ENCODE results near the gene LAMTOR4.
"Not testable (repeated sequence)": the region's sequence is repeated elsewhere in the genome, so short reads cannot be mapped to it uniquely, and the experiment has no call there.

Gene LAMTOR4

GRCh38 chr7:100189061-100189460, 40.3 kb downstream of the LAMTOR4 start:
- Mint-ChIP-seq H3K4me3 (no peak overlapping the region), H3K27ac (ENCODE audit: low read depth) (no peak overlapping the region), H3K27me3 (no peaks in the 10 kb centered on the region)

DNA sequence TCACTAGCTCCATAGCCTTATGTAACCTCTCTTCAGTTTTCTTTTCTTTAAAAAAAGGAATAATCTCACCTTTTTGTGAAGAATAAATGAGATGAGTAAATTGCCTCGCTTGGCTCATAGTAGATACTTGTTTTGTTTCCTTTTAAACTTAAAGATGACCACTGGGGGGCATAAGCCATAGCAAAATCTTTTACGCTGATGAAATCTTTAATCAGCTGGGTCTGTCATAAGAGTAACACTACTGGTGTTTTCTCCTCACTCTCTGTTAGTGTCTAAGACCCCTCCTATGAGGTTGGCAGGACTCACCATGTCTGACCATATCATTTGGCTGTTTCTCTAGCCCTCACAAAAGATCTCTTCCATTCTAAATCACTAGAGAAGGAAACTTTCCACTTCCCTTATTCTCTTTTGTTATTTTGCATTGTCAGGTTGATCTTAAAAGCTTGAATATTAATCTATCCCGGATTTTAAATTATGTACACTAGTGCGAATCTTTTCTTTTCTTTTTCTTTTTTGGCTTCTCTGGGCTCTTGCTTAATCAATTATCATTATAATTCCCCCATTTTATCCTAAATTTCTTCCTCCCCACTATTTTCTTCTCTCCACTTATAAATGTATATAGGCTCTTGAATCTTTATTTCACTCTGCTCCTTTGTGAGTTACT, 41.5 kb downstream of the LAMTOR4 start:
- Mint-ChIP-seq H3K27me3 (no peaks in the 10 kb centered on the region), H3K27ac (ENCODE audit: low read depth) (peak overlapping the region; percentile 65), H3K4me3 (no peak overlapping the region), H3K4me1 (peaks cover 9% of the 10 kb centered on the region), H3K9me3 (no peaks in the 10 kb centered on the region), H3K36me3 (ENCODE audit: insufficient read depth) (no peaks in the 10 kb centered on the region)
- peak; percentile 64 for ATAC-seq (replicated peaks; ENCODE audit: extremely low read depth, poor library complexity, severe bottlenecking)
- no peak for DNase-seq (ENCODE audit: low spot score in 2 of 2)

More at GRCh38 chr7:100189061-100189460, 40.3 kb downstream of the LAMTOR4 start:
- ATAC-seq (replicated peaks; ENCODE audit: extremely low read depth, poor library complexity, severe bottlenecking) (no peak), DNase-seq (ENCODE audit: low spot score in 2 of 2) (no peak)
- Mint-ChIP-seq H3K36me3 (ENCODE audit: insufficient read depth) (no peaks in the 10 kb centered on the region), H3K4me1 (peaks cover 9% of the 10 kb centered on the region), H3K9me3 (no peaks in the 10 kb centered on the region)

GRCh38 chr7:100191775-100192174, 43.1 kb downstream of the LAMTOR4 start:
- no peak for DNase-seq (ENCODE audit: low spot score in 2 of 2)
- ATAC-seq (replicated peaks; ENCODE audit: extremely low read depth, poor library complexity, severe bottlenecking): no peak
- Mint-ChIP-seq H3K27ac (ENCODE audit: low read depth) (no peak overlapping the region), H3K4me1 (peaks cover 9% of the 10 kb centered on the region), H3K9me3 (no peaks in the 10 kb centered on the region), H3K36me3 (ENCODE audit: insufficient read depth) (no peaks in the 10 kb centered on the region), H3K27me3 (no peaks in the 10 kb centered on the region), H3K4me3 (no peak overlapping the region)

- not testable (repeated sequence) for H3K27ac Mint-ChIP-seq (ENCODE audit: low read depth); H3K4me1 Mint-ChIP-seq; H3K9me3 Mint-ChIP-seq; H3K4me3 Mint-ChIP-seq; DNase-seq (ENCODE audit: low spot score in 2 of 2); H3K27me3 Mint-ChIP-seq; H3K36me3 Mint-ChIP-seq (ENCODE audit: insufficient read depth); ATAC-seq (replicated peaks; ENCODE audit: extremely low read depth, poor library complexity, severe bottlenecking)
These were observed 43.7 kb downstream of the LAMTOR4 start for GRCh38 chr7:100192281-100192862.

DNA sequence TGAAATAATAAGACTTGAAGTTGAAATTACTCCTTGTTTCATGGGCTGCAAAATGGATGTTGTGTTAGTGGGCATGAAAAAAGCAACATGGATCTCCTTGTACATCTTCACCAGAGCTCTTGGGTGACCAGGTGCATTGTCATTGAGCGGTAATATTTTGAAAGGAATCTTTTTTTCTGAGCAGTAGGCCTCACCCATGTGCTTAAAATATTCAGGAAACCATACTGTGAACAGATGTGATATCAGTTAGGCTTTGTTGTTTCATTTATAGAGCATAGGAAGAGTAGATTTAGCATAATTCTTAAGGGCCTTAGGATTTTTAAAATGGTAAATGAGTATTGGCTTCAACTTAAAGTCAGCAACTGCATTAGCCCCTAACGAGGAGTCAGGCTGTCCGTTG, 44.3 kb downstream of the LAMTOR4 start:
- DNase-seq (ENCODE audit: low spot score in 2 of 2) (no peak), ATAC-seq (replicated peaks; ENCODE audit: extremely low read depth, poor library complexity, severe bottlenecking) (no peak)
- H3K27me3 Mint-ChIP-seq: no peaks in the 10 kb centered on the region
- no peaks in the 10 kb centered on the region for H3K9me3 Mint-ChIP-seq
- no peaks in the 10 kb centered on the region for H3K36me3 Mint-ChIP-seq (ENCODE audit: insufficient read depth)
- no peak overlapping the region for H3K4me3 Mint-ChIP-seq
- H3K27ac Mint-ChIP-seq (ENCODE audit: low read depth): no peak overlapping the region
- H3K4me1 Mint-ChIP-seq: peaks cover 9% of the 10 kb centered on the region

DNA sequence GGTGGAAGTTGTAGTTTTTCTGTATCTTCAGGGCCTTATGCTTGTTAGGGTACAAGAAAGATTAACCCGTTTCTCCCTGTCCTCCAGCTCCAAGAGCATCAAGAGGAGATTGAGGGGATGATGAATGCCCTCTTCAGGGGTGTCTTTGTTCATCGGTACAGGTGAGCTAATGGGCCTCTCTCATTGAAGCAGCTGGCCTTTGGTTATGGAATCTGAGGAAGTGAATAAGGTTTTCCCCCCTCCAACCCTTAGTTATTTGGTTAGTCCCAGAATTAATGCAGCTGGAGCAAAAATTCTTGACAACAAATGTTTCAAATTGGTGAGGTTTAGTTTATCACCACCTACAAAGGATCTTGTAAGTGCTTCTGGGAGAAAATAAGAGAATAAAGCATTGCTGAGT, 46.5 kb downstream of the LAMTOR4 start:
- H3K4me3 Mint-ChIP-seq: no peak overlapping the region
- H3K27me3 Mint-ChIP-seq: peaks cover 12% of the 10 kb centered on the region
- no peak overlapping the region for H3K27ac Mint-ChIP-seq (ENCODE audit: low read depth)
- H3K9me3 Mint-ChIP-seq: no peaks in the 10 kb centered on the region
- no peak for ATAC-seq (replicated peaks; ENCODE audit: extremely low read depth, poor library complexity, severe bottlenecking)
- peaks cover 5% of the 10 kb centered on the region for H3K4me1 Mint-ChIP-seq
- peaks cover 1% of the 10 kb centered on the region for H3K36me3 Mint-ChIP-seq (ENCODE audit: insufficient read depth)
- DNase-seq (ENCODE audit: low spot score in 2 of 2): no peak

DNA sequence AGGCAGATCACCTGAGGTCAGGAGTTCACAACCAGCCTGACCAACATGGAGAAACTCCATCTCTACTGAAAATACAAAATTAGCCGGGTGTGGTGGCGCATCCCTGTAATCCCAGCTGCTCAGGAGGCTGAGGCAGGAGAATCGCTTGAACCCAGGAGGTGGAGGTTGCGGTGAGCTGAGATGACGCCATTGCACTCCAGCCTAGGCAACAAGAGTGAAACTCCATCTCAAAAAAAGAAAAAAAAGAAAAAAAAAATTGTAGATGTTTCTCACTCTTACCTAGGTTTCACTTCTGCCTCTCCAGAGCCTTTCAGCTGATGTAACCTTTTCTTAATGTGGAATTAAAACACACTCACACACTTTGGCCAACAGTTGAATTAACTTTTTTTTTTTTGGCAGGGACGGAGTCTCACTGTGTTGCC, 47.2 kb downstream of the LAMTOR4 start:
- H3K4me1 Mint-ChIP-seq; ATAC-seq (replicated peaks; ENCODE audit: extremely low read depth, poor library complexity, severe bottlenecking); H3K4me3 Mint-ChIP-seq; H3K9me3 Mint-ChIP-seq; DNase-seq (ENCODE audit: low spot score in 2 of 2); H3K27ac Mint-ChIP-seq (ENCODE audit: low read depth); H3K36me3 Mint-ChIP-seq (ENCODE audit: insufficient read depth): not testable (repeated sequence)
- H3K27me3 Mint-ChIP-seq: peaks cover 12% of the 10 kb centered on the region

DNA sequence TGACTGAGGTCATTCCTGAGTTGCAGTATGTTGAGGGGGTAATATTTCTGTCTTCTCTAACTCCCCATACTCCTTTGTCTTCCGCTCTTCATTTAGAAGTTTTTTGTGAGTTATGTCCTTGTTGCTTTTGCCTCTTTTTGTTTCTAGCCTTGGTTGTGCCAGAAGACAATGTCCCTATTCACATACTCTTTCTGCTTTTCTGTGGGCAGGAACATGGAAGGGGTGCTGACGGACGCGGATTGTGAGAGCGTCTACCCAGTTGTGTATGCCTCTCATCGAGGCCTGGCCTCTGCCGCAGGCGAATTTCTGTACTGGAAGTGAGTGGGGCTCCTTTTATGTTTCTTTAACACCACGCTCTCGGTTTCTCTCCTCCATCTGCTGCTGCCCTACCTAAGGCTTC, 49.5 kb downstream of the LAMTOR4 start:
- Mint-ChIP-seq H3K4me3 (no peak overlapping the region), H3K27ac (ENCODE audit: low read depth) (no peak overlapping the region), H3K9me3 (no peaks in the 10 kb centered on the region)

GRCh38 chr7:100200693-100201092, 52.0 kb downstream of the LAMTOR4 start:
- Mint-ChIP-seq H3K9me3 (no peaks in the 10 kb centered on the region), H3K27ac (ENCODE audit: low read depth) (no peak overlapping the region), H3K36me3 (ENCODE audit: insufficient read depth) (peaks cover 8% of the 10 kb centered on the region), H3K4me3 (no peak overlapping the region), H3K4me1 (peaks cover 5% of the 10 kb centered on the region), H3K27me3 (peaks cover 12% of the 10 kb centered on the region)
- ATAC-seq (replicated peaks; ENCODE audit: extremely low read depth, poor library complexity, severe bottlenecking): no peak
- DNase-seq (ENCODE audit: low spot score in 2 of 2): no peak

More for the DNA sequence above, 49.5 kb downstream of the LAMTOR4 start:
- ATAC-seq (replicated peaks; ENCODE audit: extremely low read depth, poor library complexity, severe bottlenecking) (no peak), DNase-seq (ENCODE audit: low spot score in 2 of 2) (no peak)
- peaks cover 12% of the 10 kb centered on the region for H3K27me3 Mint-ChIP-seq
- peaks cover 6% of the 10 kb centered on the region for H3K36me3 Mint-ChIP-seq (ENCODE audit: insufficient read depth)
- H3K4me1 Mint-ChIP-seq: no peaks in the 10 kb centered on the region
